CD4-positive, alpha-beta T cell (primary cell): ENCODE measurements around the gene TLL2. TPM values are rescaled to one million over a fixed set of nuclear protein-coding genes. Genes with fewer than 3 reads are reported as not detected.
A peak's percentile ranks its signal among the peaks of the same experiment; 100 is the strongest.

Experiments
- ATAC-seq: fragments of 200-7000 bp; cut with Tn5 transposase; one replicate; pipeline ENCODE4 v1.10.0; 2022; ENCODE audit warnings: mild to moderate bottlenecking; ENCODE audit not compliant: poor library complexity
- CTCF ChIA-PET: fragments of 350-600 bp; sonication (Branson Sonifier 250); formaldehyde crosslinking; loops from one replicate; lab custom pipeline; 2021; ENCODE audit warnings: antibody characterized with exemption, inconsistent platforms; lab: Charles Lee
- POLR2A ChIA-PET: fragments of 350-600 bp; sonication (Branson Sonifier 250); formaldehyde crosslinking; loops from one replicate; lab custom pipeline; 2021; ENCODE audit warnings: antibody characterized with exemption, inconsistent platforms; lab: Charles Lee
- DNase-seq, 14 experiments: peaks; one replicate each; pipeline ENCODE4 v3.0.0-alpha.2; 2013 to 2020; ENCODE audit warnings: mixed read lengths in 2 of 14
- H3K27ac ChIP-seq, 2 donors: one replicate each; pipeline versions ENCODE4 v1.5.1 to v1.7.0; 2013; ENCODE audit warnings: low read length in 2 of 2, low read depth in 1 of 2, mild to moderate bottlenecking in 1 of 2
- H3K27me3 ChIP-seq, 2 experiments: 1 replicate in 1 of 2; 2 replicates in 1 of 2; pipeline versions ENCODE4 v1.6.1 to v1.7.0; 2013; ENCODE audit warnings: low read length in 2 of 2, control low read depth in 1 of 2, mild to moderate bottlenecking in 1 of 2, moderate library complexity in 1 of 2; ENCODE audit not compliant: insufficient read depth in 2 of 2, control insufficient read depth in 1 of 2
- H3K36me3 ChIP-seq: one replicate; pipeline ENCODE4 v1.6.1; 2013; ENCODE audit warnings: low read length, control low read depth; ENCODE audit not compliant: insufficient read depth
- H3K4me1 ChIP-seq: one replicate; pipeline ENCODE4 v1.6.1; 2013; ENCODE audit warnings: low read length, control low read depth; ENCODE audit not compliant: insufficient read depth
- H3K4me3 ChIP-seq: one replicate; pipeline ENCODE4 v1.5.1; 2013; ENCODE audit warnings: mild to moderate bottlenecking, low read length, moderate library complexity
- H3K9me3 ChIP-seq, 2 experiments: 1 replicate in 1 of 2; 2 replicates in 1 of 2; pipeline versions ENCODE4 v1.6.1 to v1.7.0; 2013; ENCODE audit warnings: low read length in 2 of 2, mild to moderate bottlenecking in 2 of 2, control low read depth in 1 of 2, moderate library complexity in 1 of 2; ENCODE audit not compliant: control insufficient read depth in 1 of 2, insufficient read depth in 1 of 2
- H3K27ac Mint-ChIP-seq: one replicate; pipeline ENCODE4 v1.8.0; 2020; ENCODE audit warnings: mixed read lengths
- H3K27me3 Mint-ChIP-seq: one replicate; pipeline ENCODE4 v1.8.0; 2021; ENCODE audit warnings: mixed read lengths
- H3K36me3 Mint-ChIP-seq: one replicate; pipeline ENCODE4 v1.8.0; 2021; ENCODE audit warnings: low read depth, mixed read lengths
- H3K4me1 Mint-ChIP-seq: one replicate; pipeline ENCODE4 v1.8.0; 2021; ENCODE audit warnings: low read depth, mixed read lengths
- H3K4me3 Mint-ChIP-seq: one replicate; pipeline ENCODE4 v1.8.0; 2020; ENCODE audit warnings: mild to moderate bottlenecking, mixed read lengths
- H3K9me3 Mint-ChIP-seq: one replicate; pipeline ENCODE4 v1.8.0; 2020; ENCODE audit warnings: mixed read lengths
- intact Hi-C, 2 experiments: fragments of 100-400 bp; cut with DNase I in 1 of 2; cut with micrococcal nuclease in 1 of 2; formaldehyde crosslinking; loops; one replicate each; pipeline versions ENCODE4 v1.15.1 to v1.9.0; 2023 to 2025; cut with DNase I, micrococcal nuclease
- polyA plus RNA-seq, 2 donors: library from polyadenylated mRNA; unstranded; fragments of 120-200 nt; gene quantifications; one replicate each; pipeline ENCODE4 v1.2.1, GENCODE V29; 2013
- total RNA-seq, 174 experiments: library from RNA in 2 of 174; stranded (reverse) in 2 of 174; gene quantifications; one replicate each; pipeline ENCODE4 v1.2.3 and lab custom pipeline; 2021 to 2026
- TF ChIP-seq, protein P1 (sequence below): fragments of 200-600 bp; IDR thresholded peaks from one replicate; pipeline ENCODE4 v1.8.0; 2022; ENCODE audit warnings: antibody characterized with exemption, mild to moderate bottlenecking

The TLL2 gene
- not detected for total RNA-seq
- not detected for polyA plus RNA-seq (2013, experiment 1 of 2)
- 0.08 TPM for polyA plus RNA-seq (2013, experiment 2 of 2)
- 0 to 0.53 (median 0.08) reads per million in 172 experiments for total RNA-seq (lab: John Stamatoyannopoulos, UW)

DNA sequence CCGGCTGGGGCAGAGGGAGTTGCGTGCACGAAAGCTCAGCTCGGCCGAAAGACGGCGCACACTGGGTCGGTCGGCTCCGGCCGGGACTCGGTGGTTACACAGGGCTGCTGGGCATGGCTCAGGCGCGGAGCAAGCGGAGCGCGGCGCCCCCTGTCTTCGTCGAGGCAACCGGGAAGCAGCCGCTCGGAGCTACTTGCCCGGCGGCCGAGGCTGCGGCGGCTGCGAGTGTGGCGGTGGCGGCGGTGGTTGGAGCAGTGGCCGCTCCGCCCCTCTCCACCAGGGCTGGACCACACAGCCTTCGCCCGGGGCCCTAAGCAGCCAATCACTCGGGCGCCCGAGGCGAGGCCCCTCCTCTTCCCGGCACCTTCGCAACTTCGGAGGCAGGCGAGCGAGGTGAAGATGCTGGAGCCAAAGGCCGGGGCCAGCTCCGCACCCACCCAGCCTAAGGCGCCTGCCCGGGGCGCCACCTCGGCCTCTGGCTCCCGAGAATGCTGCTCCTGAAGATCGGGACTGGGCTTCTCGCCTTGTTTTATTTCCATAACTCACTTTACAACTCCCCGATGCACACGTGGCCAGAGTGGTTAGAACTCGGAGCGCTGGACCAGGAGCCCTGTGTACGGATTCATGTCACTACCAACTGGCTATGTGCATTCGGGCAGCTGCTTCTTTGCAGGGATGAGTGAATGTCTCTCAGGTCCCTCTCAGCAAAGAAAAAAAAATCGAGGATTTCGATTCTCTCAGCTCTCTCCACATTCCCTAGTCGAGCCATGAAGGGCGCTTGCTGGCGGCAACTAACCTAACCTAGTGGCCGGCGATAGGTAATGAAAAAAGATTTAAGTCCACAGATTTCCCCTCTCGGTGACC is at the start of gene TLL2:
TLL2 (minus strand) TSS at position 229 of the 864 bp plus-strand sequence. CDS start 241 bp downstream, outside the sequence.
- ATAC-seq, result peak; percentile 61
- DNase-seq, result peak in 13 of 14 experiments; percentile 16 to 75 (median 35)
- CTCF ChIA-PET, result interaction anchor here (0.7 to 1.4 kb wide), 3 partner anchors 14 to 127 kb away, joined by 3 read pairs; no protein-coding TSS in a partner anchor
- intact Hi-C loops, result loop anchor here (5.0 to 10.0 kb wide), 2 partner anchors 117 to 119 kb away; no protein-coding TSS in a partner anchor
- H3K4me3 ChIP-seq, result peak within 1 kb of the TSS; percentile 52
- no peaks in the 10 kb centered on the region for H3K9me3 Mint-ChIP-seq
- H3K36me3 Mint-ChIP-seq, result no peaks in the 10 kb centered on the region
- H3K27me3 Mint-ChIP-seq, result peaks cover 44% of the 10 kb centered on the region
- peak within 1 kb of the TSS; percentile 84 for H3K4me3 Mint-ChIP-seq
- TF ChIP-seq, protein P1, sequence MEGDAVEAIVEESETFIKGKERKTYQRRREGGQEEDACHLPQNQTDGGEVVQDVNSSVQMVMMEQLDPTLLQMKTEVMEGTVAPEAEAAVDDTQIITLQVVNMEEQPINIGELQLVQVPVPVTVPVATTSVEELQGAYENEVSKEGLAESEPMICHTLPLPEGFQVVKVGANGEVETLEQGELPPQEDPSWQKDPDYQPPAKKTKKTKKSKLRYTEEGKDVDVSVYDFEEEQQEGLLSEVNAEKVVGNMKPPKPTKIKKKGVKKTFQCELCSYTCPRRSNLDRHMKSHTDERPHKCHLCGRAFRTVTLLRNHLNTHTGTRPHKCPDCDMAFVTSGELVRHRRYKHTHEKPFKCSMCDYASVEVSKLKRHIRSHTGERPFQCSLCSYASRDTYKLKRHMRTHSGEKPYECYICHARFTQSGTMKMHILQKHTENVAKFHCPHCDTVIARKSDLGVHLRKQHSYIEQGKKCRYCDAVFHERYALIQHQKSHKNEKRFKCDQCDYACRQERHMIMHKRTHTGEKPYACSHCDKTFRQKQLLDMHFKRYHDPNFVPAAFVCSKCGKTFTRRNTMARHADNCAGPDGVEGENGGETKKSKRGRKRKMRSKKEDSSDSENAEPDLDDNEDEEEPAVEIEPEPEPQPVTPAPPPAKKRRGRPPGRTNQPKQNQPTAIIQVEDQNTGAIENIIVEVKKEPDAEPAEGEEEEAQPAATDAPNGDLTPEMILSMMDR, result no peak
- POLR2A ChIA-PET, result interaction anchor here (1.2 kb wide), 1 partner anchor 73 kb away, joined by 4 read pairs; the partner anchor contains the start of gene TM9SF3
- H3K27ac Mint-ChIP-seq, result no peak within 1 kb of the TSS
- no peaks in the 10 kb centered on the region for H3K36me3 ChIP-seq
- peaks cover 10% of the 10 kb centered on the region for H3K4me1 Mint-ChIP-seq
- peaks cover 0 to 13% of the 10 kb centered on the region in 2 experiments for H3K9me3 ChIP-seq
- peaks cover 32 to 33% of the 10 kb centered on the region in 2 experiments for H3K27me3 ChIP-seq
- peaks cover 23% of the 10 kb centered on the region for H3K4me1 ChIP-seq
- no peak within 1 kb of the TSS for H3K27ac ChIP-seq

GRCh38 chr10:96560966-96561887 is 47.5 kb upstream of the TLL2 start:
- intact Hi-C loops, result no loop called here
- no peak overlapping the region for H3K27ac ChIP-seq
- no peak overlapping the region for H3K27ac Mint-ChIP-seq
- no peaks in the 10 kb centered on the region for H3K27me3 Mint-ChIP-seq
- peaks cover 73% of the 10 kb centered on the region for H3K36me3 Mint-ChIP-seq
- peaks cover 62% of the 10 kb centered on the region for H3K36me3 ChIP-seq
- H3K4me1 Mint-ChIP-seq, result peaks cover 5% of the 10 kb centered on the region
- no peaks in the 10 kb centered on the region for H3K27me3 ChIP-seq
- DNase-seq, result no peak
- POLR2A ChIA-PET, result interaction anchor here (0.7 kb wide), 1 partner anchor 26 kb away, joined by 3 read pairs; no protein-coding TSS in a partner anchor
- H3K9me3 ChIP-seq, result no peaks in the 10 kb centered on the region
- TF ChIP-seq, protein P1, result no peak
- no peak overlapping the region for H3K4me3 ChIP-seq
- H3K9me3 Mint-ChIP-seq, result no peaks in the 10 kb centered on the region
- no peaks in the 10 kb centered on the region for H3K4me1 ChIP-seq
- no peak for ATAC-seq
- H3K4me3 Mint-ChIP-seq, result no peak overlapping the region
- CTCF ChIA-PET, result no interaction called here

DNA sequence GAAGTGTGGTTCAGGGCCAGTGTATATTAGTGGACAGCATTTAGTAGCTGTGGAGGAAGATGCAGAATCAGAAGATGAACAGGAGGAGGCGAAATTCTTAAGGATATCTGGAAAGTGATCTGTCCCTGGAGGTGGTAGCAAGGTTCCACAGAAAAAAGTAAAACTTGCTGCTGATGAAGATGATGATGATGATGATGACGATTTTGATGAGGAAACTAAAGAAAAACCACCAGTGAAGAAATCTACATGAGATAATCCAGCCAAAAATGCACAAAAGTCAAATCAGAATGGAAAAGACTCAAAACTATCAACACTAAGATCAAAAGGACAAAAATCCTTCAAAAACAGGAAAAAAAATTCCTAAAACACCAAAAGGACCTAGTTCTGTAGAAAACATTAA is 46.8 kb upstream of the TLL2 start:
- no peak for DNase-seq
- Mint-ChIP-seq H3K4me1 (no peaks in the 10 kb centered on the region), H3K27ac (no peak overlapping the region), H3K36me3 (peaks cover 66% of the 10 kb centered on the region), H3K4me3 (no peak overlapping the region), H3K9me3 (no peaks in the 10 kb centered on the region), H3K27me3 (no peaks in the 10 kb centered on the region)
- no peaks in the 10 kb centered on the region for H3K9me3 ChIP-seq
- no peaks in the 10 kb centered on the region for H3K27me3 ChIP-seq
- TF ChIP-seq, protein P1, result no peak
- H3K4me1 ChIP-seq, result no peaks in the 10 kb centered on the region
- H3K27ac ChIP-seq, result no peak overlapping the region
- ATAC-seq, result no peak
- POLR2A ChIA-PET, result no interaction called here
- CTCF ChIA-PET, result no interaction called here
- no peak overlapping the region for H3K4me3 ChIP-seq
- intact Hi-C loops, result no loop called here
- peaks cover 63% of the 10 kb centered on the region for H3K36me3 ChIP-seq
